ENCODE measurements around the gene PADI1. TPM values are rescaled to one million over a fixed set of nuclear protein-coding genes. Genes with fewer than 3 reads are reported as not detected.

PADI1 gene
- total RNA-seq, 1 experiment from 2014 or later, result 0.37 TPM

- Histone ChIP-seq H3K4me1 (ENCODE audit: control insufficient read depth in 1 of 2, insufficient read depth in 2 of 2, low read length in 2 of 2) (peaks cover 9 to 38% of the 10 kb centered on the region in 2 experiments; a peak in 3 of 4 replicates), H3K9me2 (ENCODE audit: insufficient read depth) (no peaks in the 10 kb centered on the region), H2AFZ (ENCODE audit: low read depth, low read length, poor library complexity, severe bottlenecking) (no peak overlapping the region), H3K27me3 (ENCODE audit: insufficient read depth, low read length) (no peaks in the 10 kb centered on the region), H3K79me2 (ENCODE audit: insufficient read depth, low read length) (no peaks in the 10 kb centered on the region), H4K20me1 (ENCODE audit: insufficient read depth) (no peaks in the 10 kb centered on the region), H3K9ac (ENCODE audit: low read length) (no peak overlapping the region), H3K9me3 (ENCODE audit: control insufficient read depth in 1 of 2, insufficient read depth in 1 of 2, low read depth in 1 of 2, low read length in 2 of 2) (no peaks in the 10 kb centered on the region), H3K4me2 (ENCODE audit: low read length) (no peak overlapping the region), H3K27ac (ENCODE audit: low read depth, low read length) (no peak overlapping the region), H3K36me3 (ENCODE audit: control insufficient read depth in 1 of 2, insufficient read depth in 2 of 2, low read length in 2 of 2) (no peaks in the 10 kb centered on the region), H3K4me3 (replicated peaks in 1 of 2; ENCODE audit: low read depth in 1 of 2, low read length in 2 of 2) (no peak overlapping the region)
- ChIA-PET POLR2A (no interaction called here), CTCF (interaction anchor here (3.6 kb wide), 1 partner anchor 8 kb away, joined by 14 read pairs; no protein-coding TSS in a partner anchor), RAD21 (ENCODE audit: low non-redundant PET in 1 of 2, low total read pairs in 2 of 2, uncharacterized antibody in 2 of 2, unreplicated experiment in 2 of 2) (interaction anchor here in 1 of 2 experiments (1.0 kb wide), 1 partner anchor 10 kb away, joined by 3 read pairs; no protein-coding TSS in a partner anchor)
- DNase-seq (ENCODE audit: low read depth, low spot score) (no peak), ATAC-seq (no peak)
- intact Hi-C loops (cut with micrococcal nuclease), result no loop called here
- BruUV-seq (replicated peaks), result no TSS peak
- TF ChIP-seq ELF1 (IDR thresholded peaks at IDR 0.05; ENCODE audit: borderline replicate concordance, low read depth) (no peak), YY1 (IDR thresholded peaks at IDR 0.05; ENCODE audit: extremely low read depth, insufficient replicate concordance, low read depth, low read length) (no peak), EGR1 (IDR thresholded peaks at IDR 0.05; ENCODE audit: low read depth) (no peak), ZBTB33 (IDR thresholded peaks at IDR 0.05; ENCODE audit: extremely low read depth, insufficient replicate concordance, low read length) (no peak), MAX (IDR thresholded peaks at IDR 0.05) (no peak), POLR2AphosphoS5 (IDR thresholded peaks at IDR 0.05; ENCODE audit: low read depth, low read length) (no peak), CEBPB (IDR thresholded peaks at IDR 0.05; ENCODE audit: low read depth) (no peak), EZH2phosphoT487 (IDR thresholded peaks at IDR 0.05; ENCODE audit: borderline replicate concordance) (no peak), EZH2 (IDR thresholded peaks at IDR 0.05) (no peak), CTCF (IDR thresholded peaks at IDR 0.05 in 2 of 3, conservative IDR thresholded peaks at IDR 0.05 in 1 of 3; ENCODE audit: borderline replicate concordance in 1 of 3, insufficient read depth in 1 of 3, low read depth in 2 of 3, low read length in 2 of 3) (no peak), SIN3A (IDR thresholded peaks at IDR 0.05; ENCODE audit: low read depth) (no peak), TCF7L2 (IDR thresholded peaks at IDR 0.05; ENCODE audit: borderline replicate concordance, extremely low read depth, insufficient read depth, insufficient read length) (no peak), JUND (IDR thresholded peaks at IDR 0.05) (no peak)
These were observed 40.2 kb downstream of the PADI1 start for GRCh38 chr1:17244821-17245740.
